Measurements from ENCODE around the gene CDC42. TPM values are rescaled to one million over a fixed set of nuclear protein-coding genes. Genes with fewer than 3 reads are reported as not detected.
A peak's percentile ranks its signal among the peaks of the same experiment; 100 is the strongest.
"Not testable (repeated sequence)": the region's sequence is repeated elsewhere in the genome, so short reads cannot be mapped to it uniquely, and the experiment has no call there.

CDC42 gene
- total and polyA plus RNA-seq, 2 experiments from 2014 or later, result 69.7 to 358 TPM

DNA sequence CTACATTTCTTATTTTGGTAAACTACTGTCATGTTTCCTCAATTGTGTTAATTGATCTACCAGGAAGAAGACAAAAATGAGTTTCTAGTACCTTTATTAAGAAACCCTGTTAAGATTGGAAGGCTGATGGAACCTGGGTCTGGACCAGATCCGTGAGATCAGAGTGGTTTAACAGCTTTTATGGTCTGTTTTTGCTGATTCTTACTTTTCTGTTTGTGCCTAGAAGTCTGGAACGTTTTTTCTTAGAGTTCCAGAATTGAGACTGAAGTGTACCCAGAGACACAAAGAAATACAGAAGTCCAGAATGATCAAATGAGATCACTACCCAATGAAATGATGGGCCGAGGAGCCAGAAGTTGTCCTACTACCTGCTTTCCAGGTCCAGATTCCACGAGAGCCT lies 22.5 kb upstream of the CDC42 start:
- H4K20me1 ChIP-seq (ENCODE audit: insufficient read depth, poor library complexity, severe bottlenecking), result no peaks in the 10 kb centered on the region
- no peak overlapping the region for H3K4me2 ChIP-seq
- H3K9me3 ChIP-seq (ENCODE audit: low read depth), result no peaks in the 10 kb centered on the region
- H3K27me3 ChIP-seq, result no peaks in the 10 kb centered on the region
- H3K36me3 ChIP-seq (replicated peaks; ENCODE audit: insufficient read depth, low read depth), result no peaks in the 10 kb centered on the region
- WGBS (ENCODE audit: low lambda C conversion rate, missing lambda C conversion rate), result 72% methylated on average over 4 of the region's 4 CpGs
- no peak for DNase-seq (ENCODE audit: low spot score)
- no peak overlapping the region for H3K4me3 ChIP-seq
- H2AFZ ChIP-seq, result no peak overlapping the region
- TF ChIP-seq EZH2 (IDR thresholded peaks at IDR 0.05; ENCODE audit: borderline replicate concordance) (no peak), EZH2phosphoT487 (IDR thresholded peaks at IDR 0.05; ENCODE audit: low read depth, severe bottlenecking, unreplicated experiment) (no peak)
- TF ChIP-seq, protein P1, sequence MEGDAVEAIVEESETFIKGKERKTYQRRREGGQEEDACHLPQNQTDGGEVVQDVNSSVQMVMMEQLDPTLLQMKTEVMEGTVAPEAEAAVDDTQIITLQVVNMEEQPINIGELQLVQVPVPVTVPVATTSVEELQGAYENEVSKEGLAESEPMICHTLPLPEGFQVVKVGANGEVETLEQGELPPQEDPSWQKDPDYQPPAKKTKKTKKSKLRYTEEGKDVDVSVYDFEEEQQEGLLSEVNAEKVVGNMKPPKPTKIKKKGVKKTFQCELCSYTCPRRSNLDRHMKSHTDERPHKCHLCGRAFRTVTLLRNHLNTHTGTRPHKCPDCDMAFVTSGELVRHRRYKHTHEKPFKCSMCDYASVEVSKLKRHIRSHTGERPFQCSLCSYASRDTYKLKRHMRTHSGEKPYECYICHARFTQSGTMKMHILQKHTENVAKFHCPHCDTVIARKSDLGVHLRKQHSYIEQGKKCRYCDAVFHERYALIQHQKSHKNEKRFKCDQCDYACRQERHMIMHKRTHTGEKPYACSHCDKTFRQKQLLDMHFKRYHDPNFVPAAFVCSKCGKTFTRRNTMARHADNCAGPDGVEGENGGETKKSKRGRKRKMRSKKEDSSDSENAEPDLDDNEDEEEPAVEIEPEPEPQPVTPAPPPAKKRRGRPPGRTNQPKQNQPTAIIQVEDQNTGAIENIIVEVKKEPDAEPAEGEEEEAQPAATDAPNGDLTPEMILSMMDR (IDR thresholded peaks at IDR 0.05; ENCODE audit: poor library complexity), result no peak
- peaks cover 5% of the 10 kb centered on the region for H3K79me2 ChIP-seq
- no peak overlapping the region for H3K27ac ChIP-seq
- peaks cover 12% of the 10 kb centered on the region for H3K4me1 ChIP-seq (ENCODE audit: insufficient read depth)
- H3K9me2 ChIP-seq (replicated peaks; ENCODE audit: insufficient read depth), result no peaks in the 10 kb centered on the region

DNA sequence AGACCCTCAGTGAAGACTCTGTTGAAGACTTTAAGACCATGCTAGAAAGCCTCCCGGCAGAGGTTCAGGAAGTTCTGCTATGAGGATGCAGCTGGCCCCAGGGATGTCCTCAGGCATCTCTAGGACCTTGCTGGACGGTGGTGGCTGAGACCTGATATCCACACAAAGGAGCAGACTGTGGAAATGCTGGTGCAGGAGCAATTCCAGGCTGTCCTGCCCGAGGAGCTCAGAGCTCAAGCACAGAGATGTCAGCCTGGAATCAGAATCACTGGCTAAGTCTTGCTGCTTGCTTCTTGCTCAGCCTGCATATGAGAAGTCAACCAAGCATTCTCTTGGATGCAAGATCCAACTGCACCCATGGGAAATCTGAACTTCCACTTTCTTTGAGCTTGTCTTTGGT lies 22.0 kb upstream of the CDC42 start:
- H3K36me3 ChIP-seq (replicated peaks; ENCODE audit: insufficient read depth, low read depth), result no peaks in the 10 kb centered on the region
- no peaks in the 10 kb centered on the region for H3K9me3 ChIP-seq (ENCODE audit: low read depth)
- H4K20me1 ChIP-seq (ENCODE audit: insufficient read depth, poor library complexity, severe bottlenecking), result no peaks in the 10 kb centered on the region
- no peaks in the 10 kb centered on the region for H3K27me3 ChIP-seq
- no peak overlapping the region for H3K4me2 ChIP-seq
- DNase-seq (ENCODE audit: low spot score), result no peak
- no peak for TF ChIP-seq EZH2phosphoT487 (IDR thresholded peaks at IDR 0.05; ENCODE audit: low read depth, severe bottlenecking, unreplicated experiment)
- TF ChIP-seq EZH2 (IDR thresholded peaks at IDR 0.05; ENCODE audit: borderline replicate concordance), result no peak
- TF ChIP-seq, protein P1 (IDR thresholded peaks at IDR 0.05; ENCODE audit: poor library complexity), result no peak
- H3K4me3 ChIP-seq, result no peak overlapping the region
- peaks cover 5% of the 10 kb centered on the region for H3K79me2 ChIP-seq
- no peak overlapping the region for H2AFZ ChIP-seq
- H3K9me2 ChIP-seq (replicated peaks; ENCODE audit: insufficient read depth), result no peaks in the 10 kb centered on the region
- peaks cover 12% of the 10 kb centered on the region for H3K4me1 ChIP-seq (ENCODE audit: insufficient read depth)
- no peak overlapping the region for H3K27ac ChIP-seq
- 58% methylated on average over 3 of the region's 3 CpGs for WGBS (ENCODE audit: low lambda C conversion rate, missing lambda C conversion rate)

DNA sequence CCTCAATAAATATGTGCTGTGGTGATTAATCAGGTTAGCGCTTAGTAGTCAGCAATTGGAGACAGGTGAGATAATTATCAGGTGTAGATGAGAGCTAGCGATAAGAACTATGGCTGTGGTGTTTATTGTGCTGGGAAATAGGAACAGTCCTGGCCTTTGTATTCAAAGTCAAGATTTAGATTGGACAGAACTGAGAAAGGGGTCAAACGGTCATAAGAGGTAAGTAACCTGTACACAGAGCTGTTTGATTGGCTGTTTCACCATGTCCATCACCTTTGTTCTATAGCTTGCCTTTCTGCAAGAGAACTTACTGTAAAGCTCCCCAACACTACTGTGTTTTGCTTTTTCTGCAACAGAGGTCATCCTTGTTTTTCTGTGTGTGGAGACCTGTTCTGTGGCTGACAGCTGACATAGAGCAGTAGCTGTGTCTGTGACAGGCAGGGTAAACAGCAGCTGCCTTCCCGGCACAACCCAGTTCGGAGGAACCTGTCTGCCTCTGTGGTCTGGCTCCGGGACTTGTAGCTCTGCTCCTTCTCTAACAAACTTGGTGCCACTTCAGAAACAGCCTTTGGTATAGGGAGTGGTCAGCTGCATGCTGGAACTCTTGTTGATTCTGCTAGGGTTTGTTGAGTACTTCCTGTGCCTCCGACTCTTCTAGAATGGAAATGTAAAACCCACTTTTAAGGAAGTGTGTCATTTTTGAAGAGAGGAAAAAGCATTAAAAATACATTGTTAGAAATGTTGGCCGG lies 21.1 kb upstream of the CDC42 start:
- peak overlapping the region; percentile 5 for H2AFZ ChIP-seq
- DNase-seq (ENCODE audit: low spot score), result peak; percentile 64
- H3K27ac ChIP-seq, result peak overlapping the region; percentile 68
- no peaks in the 10 kb centered on the region for H3K27me3 ChIP-seq
- TF ChIP-seq EZH2phosphoT487 (IDR thresholded peaks at IDR 0.05; ENCODE audit: low read depth, severe bottlenecking, unreplicated experiment) (no peak), EZH2 (IDR thresholded peaks at IDR 0.05; ENCODE audit: borderline replicate concordance) (no peak)
- TF ChIP-seq, protein P1 (IDR thresholded peaks at IDR 0.05; ENCODE audit: poor library complexity), result no peak
- no peak overlapping the region for H3K4me3 ChIP-seq
- H3K79me2 ChIP-seq, result peaks cover 2% of the 10 kb centered on the region
- no peaks in the 10 kb centered on the region for H3K9me2 ChIP-seq (replicated peaks; ENCODE audit: insufficient read depth)
- H4K20me1 ChIP-seq (ENCODE audit: insufficient read depth, poor library complexity, severe bottlenecking), result no peaks in the 10 kb centered on the region
- no peaks in the 10 kb centered on the region for H3K36me3 ChIP-seq (replicated peaks; ENCODE audit: insufficient read depth, low read depth)
- peak overlapping the region; percentile 54 for H3K4me2 ChIP-seq
- H3K4me1 ChIP-seq (ENCODE audit: insufficient read depth), result peaks cover 10% of the 10 kb centered on the region
- 39% methylated on average over 8 of the region's 8 CpGs for WGBS (ENCODE audit: low lambda C conversion rate, missing lambda C conversion rate)
- no peaks in the 10 kb centered on the region for H3K9me3 ChIP-seq (ENCODE audit: low read depth)

DNA sequence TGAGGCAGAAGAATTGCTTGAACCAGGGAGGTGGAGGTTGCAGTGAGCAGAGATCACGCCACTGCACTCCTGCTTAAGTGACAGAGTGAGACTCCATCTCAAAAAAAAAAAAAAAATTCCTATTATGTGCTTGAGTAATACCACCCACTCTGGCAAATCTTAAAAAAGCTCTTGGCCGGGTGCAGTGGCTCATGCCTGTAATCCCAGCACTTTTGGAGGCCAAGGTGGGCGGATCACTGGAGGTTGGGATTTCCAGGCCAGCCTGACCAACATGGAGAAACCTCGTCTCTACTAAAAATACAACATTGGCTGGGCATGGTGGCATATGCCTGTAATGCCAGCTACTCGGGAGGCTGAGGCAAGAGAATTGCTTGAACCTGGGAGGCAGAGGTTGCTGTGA lies 17.7 kb upstream of the CDC42 start:
- H3K4me2 ChIP-seq; H2AFZ ChIP-seq; H3K4me1 ChIP-seq (ENCODE audit: insufficient read depth); H3K27me3 ChIP-seq; H3K4me3 ChIP-seq; DNase-seq (ENCODE audit: low spot score); H3K36me3 ChIP-seq (replicated peaks; ENCODE audit: insufficient read depth, low read depth); H4K20me1 ChIP-seq (ENCODE audit: insufficient read depth, poor library complexity, severe bottlenecking); H3K27ac ChIP-seq; H3K9me2 ChIP-seq (replicated peaks; ENCODE audit: insufficient read depth); H3K9me3 ChIP-seq (ENCODE audit: low read depth); H3K79me2 ChIP-seq: not testable (repeated sequence)
- 80% methylated on average over 5 of the region's 5 CpGs for WGBS (ENCODE audit: low lambda C conversion rate, missing lambda C conversion rate)

All from hepatocyte (in vitro differentiated cells).